Fibroblast of the aortic adventitia (primary cell): ENCODE measurements around the gene KDM5B. TPM values are rescaled to one million over a fixed set of nuclear protein-coding genes. Genes with fewer than 3 reads are reported as not detected.
A peak's percentile ranks its signal among the peaks of the same experiment; 100 is the strongest.

ENCODE experiments used
- DNase-seq: peaks from one replicate; pipeline ENCODE4 v3.0.0-alpha.2; 2010; ENCODE audit warnings: low read depth
- H3K4me3 ChIP-seq: 2 replicates; pipeline ENCODE4 v1.5.1; 2011; ENCODE audit warnings: low read depth, mild to moderate bottlenecking, control low read depth, low read length, moderate library complexity
- CTCF ChIP-seq: IDR thresholded peaks from 2 replicates; pipeline ENCODE4 v1.5.1; 2011; ENCODE audit warnings: mild to moderate bottlenecking, low read length, control low read depth, inconsistent platforms; ENCODE audit not compliant: insufficient read depth
- total RNA-seq: library from RNA; depleted of rRNA; stranded (reverse); fragments of >200 nt; gene quantifications from 2 replicates; pipeline ENCODE4 v1.2.3, GENCODE V29; 2012; ENCODE audit warnings: low replicate concordance

The KDM5B gene
- total RNA-seq, 1 donor: 56.4 TPM

DNA sequence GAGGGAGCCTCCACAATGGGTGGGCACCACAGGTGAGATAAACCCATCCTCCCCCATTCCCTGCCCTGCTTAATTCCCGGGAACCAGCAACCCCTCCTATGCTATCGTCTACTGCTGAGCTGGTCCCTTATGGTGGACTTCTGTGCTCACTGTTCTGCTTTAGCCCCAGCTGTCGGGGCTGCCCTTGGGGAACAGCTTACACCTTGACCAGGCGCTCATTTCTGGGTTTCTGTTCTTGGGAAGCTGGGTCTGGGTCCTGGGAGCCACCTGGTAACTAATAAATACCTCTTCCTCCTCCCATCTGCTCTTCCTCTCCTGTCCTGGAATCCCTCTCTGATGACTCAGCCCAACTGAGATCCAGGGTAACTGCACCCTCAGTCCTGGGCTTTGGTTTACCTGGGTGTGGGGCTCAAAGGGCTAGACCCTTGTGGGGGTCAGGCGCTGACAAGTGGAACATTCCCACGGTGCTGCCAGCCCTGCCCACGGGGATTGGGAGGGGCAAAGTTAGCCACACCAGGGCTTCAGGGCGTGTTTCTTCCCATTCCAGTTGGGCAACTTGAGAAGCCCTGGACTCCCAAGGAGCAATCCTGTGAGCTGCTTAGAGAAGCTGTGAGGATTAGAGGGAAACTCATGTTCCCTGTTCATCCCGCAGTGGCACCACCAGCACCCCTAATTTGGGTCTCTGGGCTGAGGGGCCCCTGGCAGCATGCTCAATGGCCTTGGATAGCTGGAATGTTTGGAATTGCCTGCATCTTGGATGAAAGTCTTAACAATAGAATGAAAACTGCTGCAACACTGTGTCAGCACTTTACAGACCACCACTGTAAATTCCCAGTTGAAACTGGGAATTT, 4.2 kb upstream of the KDM5B start:
- no peak overlapping the region for H3K4me3 ChIP-seq
- no peak for TF ChIP-seq CTCF
- DNase-seq: no peak

DNA sequence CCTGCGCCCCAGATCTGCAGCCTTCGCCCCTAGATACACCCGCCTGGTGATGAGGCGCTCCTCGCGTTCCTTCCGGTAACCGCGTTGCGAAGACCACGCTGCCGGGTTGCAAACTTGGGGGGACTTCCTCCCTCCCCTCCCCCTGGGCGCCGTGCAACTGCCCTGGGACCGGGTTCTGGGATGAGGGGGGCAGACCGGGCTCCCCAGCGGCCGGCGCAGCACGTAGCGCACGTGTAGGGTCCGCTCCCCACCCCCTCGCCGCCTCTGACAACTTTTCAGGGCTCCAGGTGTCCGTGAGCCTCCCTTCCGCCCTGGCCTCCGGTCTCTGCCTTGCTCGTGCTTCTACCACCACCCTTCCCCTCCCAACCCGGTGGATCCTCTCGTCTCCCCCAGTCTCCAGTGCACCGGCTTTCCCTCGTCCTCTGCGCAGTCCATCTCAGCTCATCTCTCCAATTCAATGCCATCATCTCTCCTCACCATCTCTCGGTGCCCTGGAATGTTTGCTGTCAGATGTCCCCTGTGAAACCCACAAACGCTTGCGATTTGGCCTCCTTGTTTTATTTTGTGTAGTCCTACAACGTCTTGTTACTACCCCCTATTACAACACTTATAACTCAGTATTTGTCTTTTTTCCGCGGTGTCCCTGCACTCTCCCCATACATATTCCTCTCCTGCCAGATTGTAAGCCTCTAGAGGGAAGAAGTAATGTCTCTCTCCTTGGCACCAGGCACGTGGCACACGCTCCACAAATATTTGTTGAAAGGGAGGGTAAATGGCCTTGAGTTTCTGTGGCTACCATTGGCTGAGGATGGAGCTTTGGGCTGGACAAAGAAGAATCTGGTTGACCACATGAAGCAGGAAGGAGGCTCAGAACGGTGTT, 3.3 kb upstream of the KDM5B start:
- DNase-seq: no peak
- H3K4me3 ChIP-seq: peak overlapping the region; percentile 86
- no peak for TF ChIP-seq CTCF

GRCh38 chr1:202810615-202811295, 2.5 kb upstream of the KDM5B start, which contains the start of gene PCAT6:
Gene PCAT6 (plus strand): TSS chr1:202810954.
- no peak for TF ChIP-seq CTCF
- DNase-seq: peak; percentile 95
- peak within 1 kb of the TSS; percentile 86 for H3K4me3 ChIP-seq

DNA sequence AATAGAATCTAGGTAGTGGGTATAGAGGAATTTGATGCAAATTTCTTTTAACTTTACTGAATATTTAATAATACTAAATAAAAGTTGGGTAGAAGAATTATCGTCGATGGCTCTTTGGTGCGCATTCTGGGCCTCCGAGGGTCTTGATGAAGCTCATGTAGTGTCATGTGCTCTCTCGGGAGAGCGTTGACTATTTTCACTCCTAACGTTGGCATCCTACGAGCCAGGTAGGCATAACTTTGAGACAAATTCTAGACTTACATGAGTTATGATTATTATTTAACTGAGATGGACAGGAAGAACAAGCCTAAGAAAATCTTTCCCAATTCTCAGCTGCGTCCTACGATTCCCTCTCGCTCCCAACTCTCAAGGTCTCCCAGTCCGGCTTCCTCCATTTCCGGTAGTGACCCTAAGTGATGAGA, 2.0 kb upstream of the KDM5B start:
- DNase-seq: no peak
- peak overlapping the region; percentile 86 for H3K4me3 ChIP-seq
- TF ChIP-seq CTCF: no peak

- TF ChIP-seq CTCF: no peak
- no peak for DNase-seq
- no peak overlapping the region for H3K4me3 ChIP-seq
Observed at GRCh38 chr1:202809597-202810159, 1.5 kb upstream of the KDM5B start.

DNA sequence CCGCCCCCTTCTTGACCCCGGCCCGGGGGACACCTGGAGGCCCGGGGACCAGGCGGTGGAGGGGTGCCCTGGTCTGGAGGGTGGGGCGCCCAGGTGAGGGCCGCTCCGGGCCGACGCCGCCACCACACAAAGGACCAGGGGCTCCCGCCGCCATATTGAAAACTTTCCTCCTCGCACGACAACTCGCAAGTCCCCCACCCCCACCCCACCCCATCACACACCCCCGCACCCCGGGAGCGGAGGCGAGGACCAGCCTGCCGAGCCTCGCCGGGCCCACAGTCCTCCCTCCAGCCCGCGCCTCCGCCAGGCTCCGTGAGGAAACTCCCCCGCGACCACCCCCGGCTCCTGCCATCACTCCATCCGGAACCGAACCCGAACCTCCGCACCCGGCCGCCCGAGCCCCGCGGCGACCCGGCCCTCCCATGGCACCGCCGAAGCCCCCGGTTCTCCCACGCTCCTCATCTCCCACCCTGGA, 733 bp downstream of the KDM5B start:
- DNase-seq: peak; percentile 17
- H3K4me3 ChIP-seq: peak overlapping the region; percentile 84
- TF ChIP-seq CTCF: no peak
